HG03354 (cell line): ENCODE results near the gene PHLDB3.
"Not testable (repeated sequence)": the region's sequence is repeated elsewhere in the genome, so short reads cannot be mapped to it uniquely, and the experiment has no call there.

Experiments
- ATAC-seq: cut with Tn5 transposase; IDR thresholded peaks from one replicate; pipeline ENCODE4 v1.9.1; 2021; ENCODE audit warnings: mild to moderate bottlenecking; ENCODE audit not compliant: unreplicated experiment, poor library complexity, severe bottlenecking

PHLDB3 gene

GRCh38 chr19:43454031-43454430 is 50.5 kb downstream of the PHLDB3 start:
- ATAC-seq, result no peak

- no peak for ATAC-seq
Measured at GRCh38 chr19:43452582-43452981, 52.0 kb downstream of the PHLDB3 start.

- no peak for ATAC-seq
Measured at GRCh38 chr19:43450545-43450997, 54.0 kb downstream of the PHLDB3 start.

- no peak for ATAC-seq
Measured at GRCh38 chr19:43447655-43448054, 56.9 kb downstream of the PHLDB3 start.

- ATAC-seq, result no peak
Measured at GRCh38 chr19:43446746-43447489, 57.6 kb downstream of the PHLDB3 start.

GRCh38 chr19:43445426-43445825 is 59.1 kb downstream of the PHLDB3 start:
- no peak for ATAC-seq

- ATAC-seq, result no peak
Measured at GRCh38 chr19:43444531-43445287, 59.8 kb downstream of the PHLDB3 start.

- not testable (repeated sequence) for ATAC-seq
Measured at GRCh38 chr19:43444091-43444490, 60.5 kb downstream of the PHLDB3 start.

GRCh38 chr19:43441716-43442115 is 62.8 kb downstream of the PHLDB3 start:
- no peak for ATAC-seq

GRCh38 chr19:43439709-43440063 is 64.9 kb downstream of the PHLDB3 start:
- no peak for ATAC-seq

- ATAC-seq, result no peak
Measured at GRCh38 chr19:43439032-43439708, 65.4 kb downstream of the PHLDB3 start.

- ATAC-seq, result no peak
Measured at GRCh38 chr19:43438291-43439031, 66.1 kb downstream of the PHLDB3 start.

- ATAC-seq, result no peak
Measured at GRCh38 chr19:43437712-43438111, 66.8 kb downstream of the PHLDB3 start.

GRCh38 chr19:43437284-43437683 is 67.3 kb downstream of the PHLDB3 start:
- ATAC-seq, result not testable (repeated sequence)

- no peak for ATAC-seq
Measured at GRCh38 chr19:43435775-43436174, 68.8 kb downstream of the PHLDB3 start.

GRCh38 chr19:43433689-43434088 is 70.9 kb downstream of the PHLDB3 start:
- no peak for ATAC-seq

GRCh38 chr19:43433358-43433673 is 71.2 kb downstream of the PHLDB3 start:
- ATAC-seq, result no peak

- ATAC-seq, result no peak
Measured at GRCh38 chr19:43430976-43431375, 73.6 kb downstream of the PHLDB3 start.

- ATAC-seq, result peak; percentile 57
Measured at GRCh38 chr19:43430142-43430710, 74.3 kb downstream of the PHLDB3 start.

- ATAC-seq, result no peak
Measured at GRCh38 chr19:43429395-43429794, 75.2 kb downstream of the PHLDB3 start.
